Measurements from ENCODE around the gene C17orf58.

GRCh38 chr17:68015081-68015723 is 18.9 kb upstream of the C17orf58 start:
- TF ChIP-seq POLR2A (IDR thresholded peaks at IDR 0.05; ENCODE audit: low read length) = no peak
- TF ChIP-seq GATA1 (IDR thresholded peaks at IDR 0.05; ENCODE audit: low read depth, low read length) = no peak

Measured in erythroblast (primary cell).